Gastroesophageal sphincter (tissue), 4 donors: ENCODE data around the gene ADGRE3. TPM values are rescaled to one million over a fixed set of nuclear protein-coding genes. Genes with fewer than 3 reads are reported as not detected.

ENCODE experiments used
- ATAC-seq: fragments of 150-250 bp; one replicate; pipeline ENCODE4 v1.9.1; 2016; ENCODE audit warnings: mild to moderate bottlenecking, moderate library complexity
- H3K27ac ChIP-seq, 4 donors: fragments of 200-600 bp; sonication (generic) in 3 of 4; 1 replicate in 3 of 4; 2 replicates in 1 of 4; pipeline ENCODE4 v1.5.1; 2016 to 2019
- H3K27me3 ChIP-seq: fragments of 200-600 bp; sonication (generic); one replicate; pipeline ENCODE4 v1.5.1; 2019
- H3K36me3 ChIP-seq, 2 donors: fragments of 200-600 bp; sonication (generic); one replicate each; pipeline ENCODE4 v1.5.1; 2019; ENCODE audit warnings: control low read depth in 1 of 2
- H3K4me1 ChIP-seq, 3 donors: fragments of 200-600 bp; sonication (generic); 1 replicate in 2 of 3; 2 replicates in 1 of 3; pipeline ENCODE4 v1.5.1; 2016 to 2019; ENCODE audit warnings: control low read depth in 2 of 3
- H3K4me3 ChIP-seq, 2 donors: fragments of 200-600 bp; sonication (generic); one replicate each; pipeline ENCODE4 v1.5.1; 2019; ENCODE audit warnings: mild to moderate bottlenecking in 1 of 2, moderate library complexity in 1 of 2
- H3K9me3 ChIP-seq, 3 donors: fragments of 200-600 bp; sonication (generic); one replicate each; pipeline ENCODE4 v1.5.1; 2017 to 2019; ENCODE audit warnings: control low read depth in 2 of 3
- CTCF ChIP-seq, 4 experiments: fragments of 200-600 bp in 2 of 4; fragments of 450-650 bp in 2 of 4; sonication (generic) in 1 of 4; IDR thresholded peaks; one replicate each; pipeline ENCODE4 v1.5.1; 2017 to 2019; ENCODE audit warnings: antibody characterized with exemption in 4 of 4, mild to moderate bottlenecking in 2 of 4, moderate library complexity in 2 of 4
- EP300 ChIP-seq: sonication (generic); formaldehyde crosslinking; IDR thresholded peaks from one replicate; pipeline ENCODE4 v1.6.1; 2017; ENCODE audit warnings: antibody characterized with exemption, mild to moderate bottlenecking
- POLR2A ChIP-seq, 2 donors: fragments of 450-650 bp; IDR thresholded peaks; one replicate each; pipeline ENCODE4 v1.6.1; 2017; ENCODE audit warnings: antibody characterized with exemption in 2 of 2, mild to moderate bottlenecking in 2 of 2, moderate library complexity in 1 of 2
- POLR2AphosphoS5 ChIP-seq: sonication (generic); formaldehyde crosslinking; IDR thresholded peaks from one replicate; pipeline ENCODE4 v1.6.1; 2017; ENCODE audit warnings: antibody characterized with exemption
- WGBS, 2 donors: methylation state at CpG; one replicate each; pipeline ENCODE4 v1.1.5; 2018; ENCODE audit warnings: low coverage in 1 of 2; 5-methylcytosine and 5-hydroxymethylcytosine counted together
- small RNA-seq, 4 donors: library from RNA; depleted of rRNA; stranded (forward); fragments of <200 nt; gene quantifications; one replicate each; pipeline ENCODE3, GENCODE V24; 2016
- total RNA-seq, 4 donors: library from RNA; depleted of rRNA; stranded (reverse); fragments of >200 nt; gene quantifications; one replicate each; pipeline ENCODE4 v1.1.0, GENCODE V29; 2016

Gene ADGRE3
- total RNA-seq, 4 donors from 2014 or later: not detected

DNA sequence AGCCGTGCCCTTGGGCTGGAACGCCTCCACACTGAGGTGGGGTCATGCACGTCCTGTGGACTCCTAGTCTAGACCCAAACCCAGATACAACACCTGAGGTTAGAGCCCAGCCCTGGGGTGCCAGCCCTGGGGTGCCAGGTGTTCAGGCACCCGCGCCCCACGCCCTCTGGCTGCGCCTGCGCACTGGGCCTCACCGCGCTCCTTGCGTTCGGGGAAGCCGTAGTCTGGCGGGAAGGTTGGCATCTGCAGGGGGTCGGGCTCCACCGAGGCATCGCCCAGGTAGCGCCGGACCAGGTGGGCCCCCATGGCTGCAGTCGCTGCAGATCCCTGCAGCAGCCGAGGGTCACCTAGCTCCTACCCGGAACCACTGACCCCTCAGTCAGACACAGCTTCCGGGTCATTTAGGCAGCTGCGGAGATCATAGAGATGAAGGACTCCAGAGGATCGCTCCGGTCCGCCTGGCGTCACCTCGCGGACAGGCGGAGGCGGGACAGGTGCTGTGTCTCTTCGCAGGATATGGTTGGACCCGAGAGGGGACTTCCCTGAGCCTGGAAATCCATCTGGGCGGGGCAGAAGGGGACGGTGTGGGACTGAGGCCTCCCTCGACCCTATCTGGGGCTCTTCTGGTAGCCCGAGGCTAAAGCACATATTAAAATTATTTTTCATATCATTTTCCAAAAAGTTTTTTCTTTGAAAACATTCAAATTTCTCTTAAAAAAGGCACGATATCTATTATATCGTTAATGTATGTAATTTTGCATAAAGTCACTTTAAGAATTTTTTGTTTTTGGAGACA is 102.8 kb downstream of the ADGRE3 start, which contains the start of gene NDUFB7:
Gene NDUFB7 (minus strand): TSS at position 372 of the 796 bp plus-strand sequence. CDS start 66 bp downstream, at position 306.
- peak within 1 kb of the TSS; percentile 97 to 98 for H3K4me3 ChIP-seq
- 9 to 19% methylated on average over 7 to 9 of the region's 40 CpGs for WGBS, 2 donors

GRCh38 chr19:14570864-14571527 is 103.6 kb downstream of the ADGRE3 start:
- peaks cover 0 to 34% of the 10 kb centered on the region in 2 donors for H3K36me3 ChIP-seq
- H3K27ac ChIP-seq: peak overlapping the region in 2 of 4 donors; percentile 82 to 84
- no peaks in the 10 kb centered on the region for H3K9me3 ChIP-seq
- WGBS, 2 donors: 32 to 67% methylated on average over 1 to 11 of the region's 22 CpGs
- peaks cover 0 to 60% (median 17%) of the 10 kb centered on the region in 3 donors for H3K4me1 ChIP-seq
- no peak for TF ChIP-seq POLR2A (IDR thresholded peaks at IDR 0.05)
- no peak for TF ChIP-seq POLR2AphosphoS5
- TF ChIP-seq EP300: no peak
- no peak for TF ChIP-seq CTCF (IDR thresholded peaks at IDR 0.05)
- H3K4me3 ChIP-seq: peak overlapping the region; percentile 97 to 98
- ATAC-seq: no peak
- H3K27me3 ChIP-seq: no peaks in the 10 kb centered on the region

More for the DNA sequence above, 102.8 kb downstream of the ADGRE3 start, which contains the start of gene NDUFB7:
- peaks cover 0 to 60% (median 17%) of the 10 kb centered on the region in 3 donors for H3K4me1 ChIP-seq
- H3K27ac ChIP-seq: peak within 1 kb of the TSS; percentile 55 to 84 (median 82)
- H3K27me3 ChIP-seq: no peaks in the 10 kb centered on the region
- TF ChIP-seq EP300: no peak
- TF ChIP-seq POLR2A (IDR thresholded peaks at IDR 0.05): peak; percentile 36 to 63
- TF ChIP-seq CTCF (IDR thresholded peaks at IDR 0.05): peak in 3 of 4 experiments; percentile 60 to 95 (median 72)
- TF ChIP-seq POLR2AphosphoS5: peak; percentile 75
- no peaks in the 10 kb centered on the region for H3K9me3 ChIP-seq
- peak; percentile 95 for ATAC-seq
- H3K36me3 ChIP-seq: peaks cover 0 to 25% of the 10 kb centered on the region in 2 donors

Small RNA genes lying within 50 kb of the gene (small RNA-seq; reads per million reads assigned to genes)
- gene AC022149.2: 0 reads per million in 4 donors
- 0 reads per million in 4 donors for gene RN7SL842P

Other genes starting within 250 kb of the ADGRE3 start
- gene PKN1, start 241.5 kb downstream of the ADGRE3 start, total RNA-seq: 100 to 1,000 TPM in 3 of 4 donors, 10 to 100 TPM in 1; 98.2 to 286 (median 139) TPM
- 1 to 10 TPM in 2 of 4 donors, under 1 TPM in 2; 0.23 to 4.6 (median 1.3) TPM for gene PTGER1, start 199.5 kb downstream of the ADGRE3 start, total RNA-seq
- 100 to 1,000 TPM in 1 of 4 donors, 10 to 100 TPM in 3; 63.8 to 115 (median 78.3) TPM for gene GIPC1, start 178.7 kb downstream of the ADGRE3 start, total RNA-seq
- 10 to 100 TPM; 59.3 to 72.8 (median 68.2) TPM for gene DNAJB1, start 156.4 kb downstream of the ADGRE3 start, total RNA-seq
- 10 to 100 TPM; 21.3 to 27.2 (median 24.3) TPM for gene TECR, start 145.2 kb downstream of the ADGRE3 start, total RNA-seq
- gene NDUFB7, start 102.8 kb downstream of the ADGRE3 start, total RNA-seq: 100 to 1,000 TPM; 251 to 393 (median 330) TPM
- gene CLEC17A, start 91.8 kb downstream of the ADGRE3 start, total RNA-seq: not detected
- gene ZNF333, start 15.2 kb upstream of the ADGRE3 start, total RNA-seq: 10 to 100 TPM; 22.6 to 35.6 (median 28.1) TPM
- gene ADGRE2, start 103.7 kb upstream of the ADGRE3 start, total RNA-seq: 1 to 10 TPM; 1.0 to 4.4 (median 1.4) TPM
- gene OR7A5, start 160.3 kb upstream of the ADGRE3 start, total RNA-seq: not detected
- gene OR7C1, start 160.3 kb upstream of the ADGRE3 start, total RNA-seq: not detected
- not detected for gene OR7A10, start 174.1 kb upstream of the ADGRE3 start, total RNA-seq
- not detected for gene OR7A17, start 211.3 kb upstream of the ADGRE3 start, total RNA-seq